Stimulated activated naive CD4-positive, alpha-beta T cell (primary cell): ENCODE data around the gene ARPC1B.
A peak's percentile ranks its signal among the peaks of the same experiment; 100 is the strongest.

ENCODE experiments used
- DNase-seq, 6 experiments: peaks; one replicate each; lab custom pipeline; 2025; lab: John Stamatoyannopoulos, UW

ARPC1B gene

GRCh38 chr7:99389772-99390171, 15.2 kb downstream of the ARPC1B start:
- DNase-seq: no peak

GRCh38 chr7:99390941-99391602, 16.5 kb downstream of the ARPC1B start:
- no peak for DNase-seq

- DNase-seq: no peak
Observed at GRCh38 chr7:99392046-99392445, 17.5 kb downstream of the ARPC1B start.

- DNase-seq: peak; percentile 75 to 85 (median 78)
Observed at GRCh38 chr7:99392659-99393354, 18.3 kb downstream of the ARPC1B start.

- DNase-seq: no peak
Observed at GRCh38 chr7:99393355-99394187, 19.0 kb downstream of the ARPC1B start.

GRCh38 chr7:99394188-99394502, 19.6 kb downstream of the ARPC1B start:
- DNase-seq: no peak

- DNase-seq: no peak
Observed at GRCh38 chr7:99395616-99396327, 21.2 kb downstream of the ARPC1B start.

GRCh38 chr7:99396418-99397296, 22.1 kb downstream of the ARPC1B start:
- no peak for DNase-seq

- DNase-seq: no peak
Observed at GRCh38 chr7:99397297-99397983, 22.9 kb downstream of the ARPC1B start.

- DNase-seq: no peak
Observed at GRCh38 chr7:99398891-99399445, 24.4 kb downstream of the ARPC1B start.

- DNase-seq: no peak
Observed at GRCh38 chr7:99399597-99399996, 25.1 kb downstream of the ARPC1B start.

GRCh38 chr7:99402854-99403253, 28.3 kb downstream of the ARPC1B start:
- DNase-seq: no peak

GRCh38 chr7:99403764-99404163, 29.2 kb downstream of the ARPC1B start:
- DNase-seq: no peak

- no peak for DNase-seq
Observed at GRCh38 chr7:99404235-99404976, 29.9 kb downstream of the ARPC1B start.

- DNase-seq: no peak
Observed at GRCh38 chr7:99404977-99405320, 30.4 kb downstream of the ARPC1B start.

- DNase-seq: no peak
Observed at GRCh38 chr7:99406557-99406956, 32.0 kb downstream of the ARPC1B start.

GRCh38 chr7:99407872-99408378, 33.4 kb downstream of the ARPC1B start:
- peak in 3 of 6 experiments; percentile 20 to 54 (median 44) for DNase-seq

GRCh38 chr7:99408379-99409191, 34.1 kb downstream of the ARPC1B start, which contains the start of the genes BUD31 and PDAP1:
Gene BUD31, plus strand, starts transcription at chr7:99408969. Its CDS starts 2,124 bp downstream, at chr7:99411093.
Gene PDAP1, minus strand, starts transcription at chr7:99408597. Its CDS starts 49 bp downstream, at chr7:99408548.
- DNase-seq: peak; percentile 91 to 99 (median 96)
